IPS-NIHi7 (cell line): Measurements from ENCODE around the gene INPP5E.

Experiments used
- DNase-seq: peaks from one replicate; pipeline ENCODE4 v3.0.0; 2012; ENCODE audit warnings: mixed read lengths; ENCODE audit errors: extremely low spot score

Gene INPP5E

GRCh38 chr9:136387217-136387616 is 52.4 kb downstream of the INPP5E start:
- no peak for DNase-seq

- no peak for DNase-seq
Observed at GRCh38 chr9:136386018-136386417, 53.6 kb downstream of the INPP5E start.

DNA sequence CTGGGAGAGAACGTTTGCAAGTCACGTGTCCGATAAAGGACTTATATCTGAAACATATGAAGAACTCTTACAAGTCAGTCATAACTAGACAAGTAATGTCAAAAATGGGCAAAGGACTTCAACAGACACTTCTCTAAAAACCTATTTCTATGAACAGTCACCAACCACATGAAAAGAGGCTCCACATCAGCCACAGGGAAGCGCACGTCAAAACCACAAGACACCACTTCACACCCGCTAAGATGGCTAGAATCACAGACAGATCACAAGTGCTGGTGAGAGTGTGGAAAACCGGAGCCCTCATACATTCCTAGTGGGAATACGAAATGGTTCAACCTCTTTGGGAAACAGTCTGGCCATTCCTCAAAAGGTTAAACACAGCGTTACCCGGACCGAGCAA is 54.6 kb downstream of the INPP5E start:
- no peak for DNase-seq

- no peak for DNase-seq
Observed at GRCh38 chr9:136383436-136383835, 56.2 kb downstream of the INPP5E start.

GRCh38 chr9:136381966-136382513 is 57.6 kb downstream of the INPP5E start:
- no peak for DNase-seq

- no peak for DNase-seq
Observed at GRCh38 chr9:136381311-136381710, 58.3 kb downstream of the INPP5E start.

GRCh38 chr9:136380381-136380780 is 59.3 kb downstream of the INPP5E start:
- no peak for DNase-seq

DNA sequence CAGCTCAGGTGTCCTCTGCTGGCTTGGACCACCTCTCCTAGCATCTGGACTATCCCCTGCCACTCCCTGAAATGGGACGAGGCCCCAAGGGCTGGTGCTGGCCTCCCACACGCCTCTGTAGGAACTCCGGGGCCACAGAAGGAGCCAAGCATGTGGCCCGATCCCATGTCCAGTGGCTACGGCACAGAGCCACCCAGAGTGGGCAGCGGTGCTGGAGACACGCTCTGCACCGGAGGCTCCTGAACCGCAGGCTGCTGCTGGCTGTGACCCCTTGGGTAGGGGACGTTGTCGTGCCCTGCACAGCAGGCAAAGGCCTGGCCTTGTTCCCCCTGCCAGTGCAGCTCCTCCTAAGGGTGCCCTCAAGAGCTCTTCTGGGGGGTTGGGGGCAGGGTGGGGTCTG is 59.8 kb downstream of the INPP5E start:
- DNase-seq: no peak

GRCh38 chr9:136379401-136379800 is 60.2 kb downstream of the INPP5E start:
- DNase-seq: no peak

- DNase-seq: no peak
Observed at GRCh38 chr9:136379003-136379287, 60.7 kb downstream of the INPP5E start.
